ENCODE data around the gene DAZAP2. TPM values are rescaled to one million over a fixed set of nuclear protein-coding genes. Genes with fewer than 3 reads are reported as not detected.

The DAZAP2 gene
- polyA plus RNA-seq, 1 donor from 2014 or later, result 97.9 TPM

GRCh38 chr12:51234530-51234929 is 4.1 kb upstream of the DAZAP2 start:
- H3K27me3 ChIP-seq (ENCODE audit: insufficient read depth, low read depth, low read length), result no peaks in the 10 kb centered on the region
- no peak overlapping the region for H3K4me2 ChIP-seq (ENCODE audit: low read length)
- H3K9ac ChIP-seq (ENCODE audit: low read length), result no peak overlapping the region
- H2AFZ ChIP-seq (ENCODE audit: low read depth, low read length), result no peak overlapping the region
- TF ChIP-seq SMC3 (conservative IDR thresholded peaks at IDR 0.05; ENCODE audit: poor library complexity) (no peak), RAD21 (conservative IDR thresholded peaks at IDR 0.05) (no peak), POLR2AphosphoS5 (IDR thresholded peaks at IDR 0.05) (no peak), CTCF (IDR thresholded peaks at IDR 0.05; ENCODE audit: poor library complexity, severe bottlenecking) (no peak), EZH2 (IDR thresholded peaks at IDR 0.05; ENCODE audit: borderline replicate concordance, insufficient read depth, low read length, poor library complexity, severe bottlenecking) (no peak), REST (IDR thresholded peaks at IDR 0.05; ENCODE audit: borderline replicate concordance) (no peak), MXI1 (conservative IDR thresholded peaks at IDR 0.05; ENCODE audit: poor library complexity, severe bottlenecking) (no peak), EP300 (conservative IDR thresholded peaks at IDR 0.05; ENCODE audit: poor library complexity, severe bottlenecking) (no peak), TAF1 (IDR thresholded peaks at IDR 0.05; ENCODE audit: low read depth) (no peak)
- H3K9me2 ChIP-seq (ENCODE audit: insufficient read depth, low read length), result no peaks in the 10 kb centered on the region
- no peaks in the 10 kb centered on the region for H3K79me2 ChIP-seq (replicated peaks; ENCODE audit: insufficient read depth, low read length)
- no peaks in the 10 kb centered on the region for H4K20me1 ChIP-seq (ENCODE audit: insufficient read depth)
- H3K4me3 ChIP-seq (ENCODE audit: low read length), result no peak overlapping the region
- H3K27ac ChIP-seq (ENCODE audit: low read length), result no peak overlapping the region
- H3K9me3 ChIP-seq (ENCODE audit: low read length), result no peaks in the 10 kb centered on the region
- no peaks in the 10 kb centered on the region for H3F3A ChIP-seq (ENCODE audit: insufficient read depth, low read length, poor library complexity, severe bottlenecking)
- no peaks in the 10 kb centered on the region for H3K36me3 ChIP-seq (ENCODE audit: insufficient read depth, low read length)

GRCh38 chr12:51238037-51238509 is 553 bp upstream of the DAZAP2 start:
- H3K27me3 ChIP-seq (ENCODE audit: insufficient read depth, low read depth, low read length), result no peaks in the 10 kb centered on the region
- H3K9ac ChIP-seq (ENCODE audit: low read length), result peak overlapping the region; percentile 99
- H2AFZ ChIP-seq (ENCODE audit: low read depth, low read length), result peak overlapping the region; percentile 99
- no peaks in the 10 kb centered on the region for H3F3A ChIP-seq (ENCODE audit: insufficient read depth, low read length, poor library complexity, severe bottlenecking)
- peak overlapping the region; percentile 90 for H3K4me2 ChIP-seq (ENCODE audit: low read length)
- H3K36me3 ChIP-seq (ENCODE audit: insufficient read depth, low read length), result peaks cover 6% of the 10 kb centered on the region
- peak overlapping the region; percentile 98 for H3K27ac ChIP-seq (ENCODE audit: low read length)
- H3K9me3 ChIP-seq (ENCODE audit: low read length), result no peaks in the 10 kb centered on the region
- TF ChIP-seq SMC3 (conservative IDR thresholded peaks at IDR 0.05; ENCODE audit: poor library complexity) (no peak), RAD21 (conservative IDR thresholded peaks at IDR 0.05) (peak; percentile 4)
- no peaks in the 10 kb centered on the region for H3K9me2 ChIP-seq (ENCODE audit: insufficient read depth, low read length)
- H3K4me3 ChIP-seq (ENCODE audit: low read length), result peak overlapping the region; percentile 79
- no peaks in the 10 kb centered on the region for H4K20me1 ChIP-seq (ENCODE audit: insufficient read depth)
- peaks cover 11% of the 10 kb centered on the region for H3K79me2 ChIP-seq (replicated peaks; ENCODE audit: insufficient read depth, low read length)

GRCh38 chr12:51240971-51241370 is 2.3 kb downstream of the DAZAP2 start:
- H3F3A ChIP-seq (ENCODE audit: insufficient read depth, low read length, poor library complexity, severe bottlenecking), result no peaks in the 10 kb centered on the region
- no peak overlapping the region for H2AFZ ChIP-seq (ENCODE audit: low read depth, low read length)
- H3K9me2 ChIP-seq (ENCODE audit: insufficient read depth, low read length), result no peaks in the 10 kb centered on the region
- H3K79me2 ChIP-seq (replicated peaks; ENCODE audit: insufficient read depth, low read length), result peaks cover 11% of the 10 kb centered on the region
- TF ChIP-seq TAF1 (IDR thresholded peaks at IDR 0.05; ENCODE audit: low read depth) (no peak), RAD21 (conservative IDR thresholded peaks at IDR 0.05) (no peak), POLR2AphosphoS5 (IDR thresholded peaks at IDR 0.05) (no peak), MXI1 (conservative IDR thresholded peaks at IDR 0.05; ENCODE audit: poor library complexity, severe bottlenecking) (no peak), EP300 (conservative IDR thresholded peaks at IDR 0.05; ENCODE audit: poor library complexity, severe bottlenecking) (no peak), CTCF (IDR thresholded peaks at IDR 0.05; ENCODE audit: poor library complexity, severe bottlenecking) (no peak), SMC3 (conservative IDR thresholded peaks at IDR 0.05; ENCODE audit: poor library complexity) (no peak), EZH2 (IDR thresholded peaks at IDR 0.05; ENCODE audit: borderline replicate concordance, insufficient read depth, low read length, poor library complexity, severe bottlenecking) (no peak), REST (IDR thresholded peaks at IDR 0.05; ENCODE audit: borderline replicate concordance) (no peak)
- H3K4me3 ChIP-seq (ENCODE audit: low read length), result no peak overlapping the region
- H3K36me3 ChIP-seq (ENCODE audit: insufficient read depth, low read length), result peaks cover 6% of the 10 kb centered on the region
- H3K27ac ChIP-seq (ENCODE audit: low read length), result no peak overlapping the region
- H3K27me3 ChIP-seq (ENCODE audit: insufficient read depth, low read depth, low read length), result no peaks in the 10 kb centered on the region
- no peaks in the 10 kb centered on the region for H3K9me3 ChIP-seq (ENCODE audit: low read length)
- no peak overlapping the region for H3K9ac ChIP-seq (ENCODE audit: low read length)
- no peak overlapping the region for H3K4me2 ChIP-seq (ENCODE audit: low read length)
- no peaks in the 10 kb centered on the region for H4K20me1 ChIP-seq (ENCODE audit: insufficient read depth)

All from neural cell (in vitro differentiated cells).